HG02981 (cell line): Measurements from ENCODE around the gene MRPL30.
"Not testable (repeated sequence)": the region's sequence is repeated elsewhere in the genome, so short reads cannot be mapped to it uniquely, and the experiment has no call there.

Experiments
- ATAC-seq: cut with Tn5 transposase; IDR thresholded peaks from one replicate; pipeline ENCODE4 v1.9.1; 2021; ENCODE audit warnings: mild to moderate bottlenecking, moderate library complexity; ENCODE audit not compliant: unreplicated experiment

Gene MRPL30

DNA sequence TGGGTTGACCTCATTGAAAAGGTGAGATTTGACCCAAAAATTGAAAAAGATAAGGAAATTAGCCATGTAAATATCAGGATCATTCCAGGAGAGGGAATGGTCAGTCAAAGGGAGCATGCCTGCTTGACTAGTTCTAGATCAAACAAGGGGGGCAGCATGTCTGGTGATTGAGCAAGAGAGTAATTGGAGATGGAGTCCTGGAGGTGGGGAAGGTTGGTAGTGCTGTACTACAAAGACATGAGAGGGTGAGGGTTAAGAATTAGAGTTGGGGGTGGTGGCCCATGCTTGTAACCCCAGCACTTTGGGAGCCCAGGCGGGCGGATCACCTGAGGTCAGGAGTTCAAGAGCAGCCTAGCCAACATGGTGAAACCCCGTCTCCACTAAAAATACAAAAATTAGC is 2.0 kb downstream of the MRPL30 start:
- ATAC-seq = no peak

DNA sequence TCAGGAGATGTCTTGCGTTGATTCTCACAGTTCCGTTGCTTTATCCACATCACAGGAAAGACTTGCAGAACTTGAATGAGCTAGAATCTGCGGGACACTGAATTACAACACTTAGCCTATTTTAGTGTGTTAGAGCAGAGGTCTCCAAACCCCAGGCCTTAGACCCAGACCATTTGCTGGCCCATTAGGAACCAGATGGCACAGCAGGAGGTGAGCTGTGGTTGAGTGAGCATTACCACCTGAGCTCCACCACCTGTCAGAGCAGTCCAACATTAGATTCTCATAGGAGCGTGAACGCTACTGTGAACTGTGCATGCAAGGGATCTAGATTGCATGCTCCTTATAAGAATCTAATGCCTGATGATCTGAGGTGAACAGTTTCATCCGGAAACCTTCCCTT is 3.8 kb downstream of the MRPL30 start:
- ATAC-seq = no peak

DNA sequence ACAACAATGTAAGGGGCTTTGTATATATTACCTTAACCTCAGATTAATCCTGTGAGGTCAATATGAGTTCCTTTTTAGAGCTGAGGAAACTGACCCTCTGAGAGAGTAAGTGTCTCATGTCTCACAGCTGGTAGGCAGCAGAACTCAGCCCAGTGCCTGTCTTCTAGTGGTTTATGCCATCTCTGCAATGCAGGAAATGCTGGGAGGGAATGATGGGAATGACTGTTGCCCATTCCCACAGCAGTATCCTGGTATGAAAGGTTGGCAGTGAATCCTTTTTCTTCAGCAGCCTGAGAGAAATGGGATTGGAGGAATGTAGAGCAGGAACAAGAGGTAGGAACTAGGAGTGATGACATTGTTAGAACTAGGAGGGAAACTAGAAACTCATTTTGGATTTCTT is 6.0 kb downstream of the MRPL30 start:
- ATAC-seq = no peak

DNA sequence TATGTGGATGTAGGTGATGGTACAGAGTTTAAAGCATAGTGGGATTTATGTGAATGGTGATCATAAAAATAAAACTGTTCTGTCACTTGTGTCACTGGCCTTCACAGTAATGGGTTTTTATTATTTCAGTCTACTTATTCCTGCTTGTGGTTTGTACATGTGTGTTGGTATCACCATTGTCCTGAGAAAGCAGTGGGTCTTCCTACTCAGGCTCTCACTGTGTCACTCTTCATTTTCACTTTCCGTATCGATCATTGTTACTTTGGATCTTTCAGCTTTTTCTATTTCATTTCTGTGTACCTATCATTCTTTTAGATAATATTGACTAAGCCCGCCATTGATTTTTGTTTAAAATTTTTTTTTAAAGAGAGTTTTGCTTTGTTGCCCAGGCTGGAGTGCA is 7.4 kb downstream of the MRPL30 start:
- no peak for ATAC-seq

DNA sequence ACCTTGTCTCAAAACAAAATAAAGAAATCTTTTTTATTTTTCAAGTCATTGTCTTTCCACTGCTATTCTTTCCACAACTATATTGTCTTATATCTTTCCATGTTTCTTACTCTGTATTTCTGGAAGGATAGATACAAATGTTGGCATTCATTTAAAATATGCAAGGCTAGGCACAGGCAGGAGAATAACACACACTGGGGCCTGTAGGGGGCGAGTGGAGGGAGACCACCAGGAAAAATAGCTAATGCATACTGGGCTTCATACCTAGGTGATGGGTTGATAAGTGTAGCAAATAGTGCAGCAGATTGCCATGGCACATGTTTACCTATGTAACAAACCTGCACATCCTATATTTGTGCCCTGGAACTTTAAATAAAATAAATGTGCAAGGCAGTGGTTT is 9.6 kb downstream of the MRPL30 start:
- no peak for ATAC-seq

DNA sequence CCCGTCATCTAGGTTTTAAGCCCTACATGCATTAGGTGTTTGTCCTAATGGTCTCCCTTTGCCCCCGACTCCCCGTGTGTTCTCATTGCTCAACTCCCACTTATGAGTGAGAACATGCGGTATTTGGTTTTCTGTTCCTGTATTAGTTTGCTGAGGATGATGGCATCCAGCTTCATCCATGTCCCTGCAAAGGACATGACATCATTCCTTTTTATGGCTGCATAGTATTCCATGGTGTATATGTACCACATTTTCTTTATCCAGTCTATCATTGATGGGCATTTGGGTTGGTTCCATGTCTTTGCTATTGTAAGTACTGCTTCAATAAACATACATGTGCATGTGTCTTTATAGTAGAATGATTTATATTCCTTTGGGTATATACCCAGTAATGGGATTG is 11.4 kb downstream of the MRPL30 start:
- not testable (repeated sequence) for ATAC-seq

DNA sequence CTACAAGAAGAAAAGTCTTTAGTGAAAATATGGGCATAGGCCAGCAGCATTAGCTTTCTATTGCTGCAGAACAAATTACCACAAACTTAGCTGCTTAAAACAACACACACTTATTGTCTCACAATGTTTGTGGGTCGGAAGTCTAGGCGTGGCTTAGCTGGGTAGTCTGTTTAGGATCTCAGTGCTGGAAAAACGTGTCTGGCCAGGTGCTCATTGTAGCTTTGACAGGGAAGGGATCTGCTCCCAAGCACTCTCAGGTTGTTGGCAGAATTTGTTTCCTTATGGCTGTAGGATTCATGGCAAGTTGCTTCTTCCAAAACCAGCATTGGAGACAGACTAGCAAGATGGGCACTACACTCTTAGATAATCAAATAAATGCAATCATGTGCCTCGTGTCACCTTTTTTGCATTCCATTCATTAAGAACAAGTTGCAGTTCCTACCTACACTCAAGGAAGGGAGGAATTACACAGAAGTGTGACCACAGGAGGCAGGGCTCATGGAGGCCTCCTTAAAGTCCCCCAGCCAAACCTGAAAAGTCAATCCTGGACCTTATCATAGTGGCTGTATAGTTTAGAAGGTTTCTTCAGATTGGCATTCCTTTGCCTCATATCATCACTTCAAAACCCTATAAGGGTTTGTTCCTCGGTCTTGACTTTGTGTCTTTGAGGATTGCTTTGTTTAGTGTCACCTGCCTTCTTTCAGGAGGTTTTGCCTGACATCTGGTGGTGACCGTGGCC is 17.3 kb downstream of the MRPL30 start:
- ATAC-seq = no peak

DNA sequence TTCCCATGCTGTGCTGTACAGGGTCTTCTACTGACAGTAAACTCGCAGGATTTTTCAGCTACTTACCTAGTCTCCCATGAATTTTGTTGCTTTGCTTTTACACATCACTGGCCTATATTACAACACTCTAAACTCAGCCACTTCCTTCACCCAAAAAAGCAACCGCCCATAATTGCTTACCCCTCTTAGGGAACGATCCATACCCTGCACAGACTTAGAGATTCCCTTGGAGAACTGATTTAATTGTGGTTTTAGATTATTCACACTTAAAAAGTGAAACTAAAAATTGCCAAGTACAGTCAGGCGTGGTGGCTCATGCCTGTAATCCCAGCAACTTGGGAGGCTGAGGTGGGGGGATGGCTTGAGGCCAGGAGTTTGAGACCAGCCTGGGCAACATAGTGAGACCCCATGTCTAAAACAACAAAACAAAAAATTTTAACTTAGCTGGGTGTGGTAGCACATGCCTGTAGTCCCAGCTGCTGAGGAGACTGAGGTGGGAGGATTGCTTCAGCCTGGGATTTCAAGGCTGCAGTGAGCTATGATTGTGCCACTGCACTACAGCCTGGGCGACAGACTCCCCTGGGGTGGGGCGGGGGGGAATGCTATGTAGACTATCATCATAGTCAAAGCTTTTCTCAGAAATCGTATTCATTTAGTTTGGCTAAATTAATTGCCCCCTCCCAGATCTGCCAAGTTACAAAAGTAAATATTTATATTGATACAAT is 19.3 kb downstream of the MRPL30 start:
- ATAC-seq = no peak

DNA sequence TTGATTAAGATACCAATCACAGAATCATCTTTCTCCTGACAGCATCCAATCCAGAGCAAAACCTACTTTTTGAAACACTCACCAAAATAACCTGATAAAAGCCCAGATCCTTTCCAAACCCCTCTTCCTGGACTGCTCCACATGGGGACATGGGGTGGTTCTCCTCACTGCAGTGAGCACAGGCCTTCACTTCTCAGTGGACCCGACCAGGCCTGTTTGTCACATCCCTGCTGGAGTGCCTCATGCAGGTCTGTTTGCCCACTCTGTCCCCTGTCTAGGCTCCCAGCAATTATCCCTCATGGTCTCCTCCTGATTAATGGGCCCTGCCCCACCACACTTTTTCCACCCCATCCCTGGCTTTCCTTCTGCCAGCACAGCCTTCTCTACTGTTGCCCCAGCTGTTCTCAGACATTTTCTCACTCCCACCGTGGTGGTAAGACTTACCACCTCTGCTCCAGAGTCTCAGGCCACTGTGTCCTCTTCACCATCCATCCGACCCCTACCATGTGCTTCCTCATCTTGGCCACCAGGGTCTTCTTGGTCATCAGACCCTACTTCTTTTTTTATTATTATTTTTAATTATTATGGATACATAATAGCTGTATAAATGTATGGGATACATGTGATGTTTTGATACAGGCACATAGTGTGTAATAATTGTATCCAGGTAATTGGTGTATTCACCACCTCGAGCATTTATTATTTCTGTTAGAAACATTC is 21.1 kb downstream of the MRPL30 start:
- ATAC-seq = no peak

DNA sequence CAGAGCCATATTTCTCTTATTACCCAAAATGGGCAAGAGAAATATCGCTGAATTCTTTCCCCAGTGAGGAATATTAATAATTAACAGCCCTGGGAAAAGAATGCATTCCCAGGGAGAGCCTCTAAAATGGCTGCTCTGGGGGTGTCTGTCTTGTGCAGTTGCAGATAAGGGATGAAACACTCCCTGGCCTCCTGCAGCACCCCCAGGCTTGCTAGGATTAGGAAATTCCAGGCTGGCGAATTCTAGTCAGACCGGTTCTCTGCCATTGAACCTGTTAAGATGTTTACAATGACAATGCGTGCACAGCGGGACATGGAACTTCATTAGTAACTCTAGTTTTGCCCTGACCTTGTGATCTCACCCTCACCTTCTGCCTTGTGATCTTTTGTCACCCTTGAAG is 24.5 kb downstream of the MRPL30 start:
- no peak for ATAC-seq

DNA sequence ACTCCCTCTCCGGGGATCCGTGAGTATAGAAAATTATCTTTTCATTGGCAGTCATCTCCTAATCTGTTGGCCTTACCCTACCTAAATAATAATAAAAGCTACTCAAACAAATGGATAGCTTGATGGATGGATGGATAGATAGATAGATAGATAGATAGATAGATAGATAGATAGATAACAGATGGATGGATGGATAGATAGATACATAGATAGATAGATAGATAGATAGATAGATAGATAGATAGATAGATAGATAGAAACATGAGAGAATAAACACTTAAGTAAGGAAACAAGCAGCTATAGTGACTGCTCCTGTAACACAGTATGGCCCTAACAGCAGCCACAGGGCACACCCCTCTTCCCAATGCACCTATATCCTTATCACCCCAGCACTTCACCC is 35.1 kb downstream of the MRPL30 start:
- no peak for ATAC-seq

DNA sequence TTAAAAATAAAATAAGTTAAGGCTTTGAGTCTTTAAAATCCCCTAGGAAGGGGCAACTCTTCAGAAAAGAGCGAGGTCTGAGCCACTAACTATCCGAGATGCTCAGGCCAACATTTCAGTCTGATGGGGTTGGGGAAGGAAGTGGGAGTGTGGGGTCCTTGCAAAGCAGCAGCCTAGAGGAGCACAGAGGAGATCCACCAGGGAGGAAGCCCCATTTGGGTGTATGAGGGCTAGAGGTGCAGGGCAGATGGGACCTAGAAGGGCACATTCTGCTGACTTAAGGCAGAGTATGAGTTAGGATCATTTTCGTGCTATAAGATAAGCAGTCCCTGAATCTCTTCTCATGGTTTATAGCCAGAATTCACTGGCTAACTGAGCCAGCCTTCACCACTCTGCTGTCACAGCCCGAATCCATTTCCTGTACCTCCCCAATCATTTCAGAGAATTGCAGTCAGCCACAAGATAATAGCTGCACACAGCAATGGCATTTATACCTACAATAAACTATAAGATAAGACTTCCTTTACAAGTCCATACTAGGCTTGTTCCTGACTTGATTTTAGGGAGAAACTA is 37.0 kb downstream of the MRPL30 start:
- ATAC-seq = no peak

DNA sequence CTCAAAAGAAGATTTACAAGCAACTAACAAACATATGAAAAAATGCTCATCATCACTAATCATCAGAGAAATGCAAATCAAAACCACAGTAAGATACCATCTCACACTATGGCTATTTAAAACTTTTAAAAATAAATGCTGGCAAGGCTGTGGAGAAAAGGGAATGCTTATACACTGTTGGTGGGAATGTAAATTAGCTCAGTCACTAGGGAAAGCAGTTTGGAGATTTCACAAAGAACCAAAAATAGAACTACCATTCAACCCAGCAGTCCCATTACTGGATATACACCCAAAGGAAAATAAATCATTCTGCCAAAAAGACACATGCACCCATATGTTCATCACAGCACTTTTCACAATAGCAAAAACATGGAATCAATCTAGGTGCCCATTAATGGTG is 52.2 kb downstream of the MRPL30 start:
- ATAC-seq = not testable (repeated sequence)

DNA sequence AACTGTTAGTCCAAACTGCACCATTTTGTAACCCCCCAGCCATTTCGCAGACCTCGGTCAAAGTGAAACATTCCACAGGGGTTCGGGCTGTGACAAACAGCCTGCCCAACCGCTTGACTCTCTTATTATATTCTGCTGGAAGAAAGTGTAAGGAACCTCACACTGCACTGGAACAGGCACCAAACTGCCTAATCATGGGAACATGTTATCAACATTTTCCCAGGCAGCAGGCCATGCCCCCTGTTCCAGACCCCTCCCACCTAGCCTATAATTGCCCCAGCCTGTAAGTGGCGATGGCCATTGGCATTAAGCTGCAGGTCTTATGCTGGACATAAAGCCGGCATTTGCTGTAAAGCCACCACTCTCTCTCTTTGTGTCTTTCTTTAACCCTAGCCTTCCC is 57.6 kb downstream of the MRPL30 start:
- no peak for ATAC-seq

DNA sequence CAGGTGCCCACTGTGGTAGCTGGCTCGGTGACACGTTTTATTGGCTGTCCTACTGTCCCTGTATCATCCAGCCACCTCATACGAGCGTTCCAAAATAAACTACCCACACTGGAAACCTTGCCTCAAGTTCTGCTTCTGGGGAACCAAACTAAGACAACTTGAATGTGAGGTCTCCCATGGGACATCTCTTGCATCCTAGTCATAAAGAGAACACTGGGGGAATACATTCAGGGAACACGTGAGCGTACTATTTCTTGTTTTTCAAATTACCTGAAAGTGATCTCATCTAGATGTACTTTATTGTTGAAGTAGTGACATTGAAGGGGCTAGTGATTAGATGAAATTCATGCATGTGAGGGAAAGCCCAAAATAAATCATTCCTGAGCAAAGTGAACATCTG is 59.4 kb downstream of the MRPL30 start:
- no peak for ATAC-seq

DNA sequence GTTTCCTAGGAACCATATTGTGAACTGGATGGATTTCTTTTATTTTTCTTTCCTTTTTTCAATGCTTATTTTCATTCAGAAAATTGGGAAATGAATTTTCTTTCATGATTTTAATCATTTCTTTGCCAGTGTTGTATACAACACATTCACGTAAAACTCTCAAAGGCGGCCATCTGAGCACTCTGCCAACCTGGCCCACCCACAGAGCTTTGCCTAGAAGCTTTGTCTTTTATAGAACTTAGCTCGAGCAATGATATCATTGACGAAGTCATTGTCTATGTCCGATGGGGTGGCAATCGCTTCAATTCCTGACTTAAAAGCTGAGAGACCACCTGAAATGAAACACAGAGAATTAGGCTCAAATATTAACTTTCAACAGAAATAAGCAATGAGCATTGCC is 61.2 kb downstream of the MRPL30 start:
- ATAC-seq = no peak
